ENCODE data around the gene CCDC194. TPM values are rescaled to one million over a fixed set of nuclear protein-coding genes. Genes with fewer than 3 reads are reported as not detected.

CCDC194 gene
- total and polyA plus RNA-seq, 2 donors from 2014 or later, result 0.57 TPM; not detected in 1

- TF ChIP-seq CTCF (IDR thresholded peaks at IDR 0.05; ENCODE audit: borderline replicate concordance, extremely low read depth, insufficient read depth), result no peak
These were observed 52.6 kb downstream of the CCDC194 start for GRCh38 chr19:17341386-17341785.

GRCh38 chr19:17340871-17341357, 53.1 kb downstream of the CCDC194 start:
- DNase-seq, result no peak
- intact Hi-C loops (cut with DNase I), result no loop called here
- Histone ChIP-seq H3K9me3 (ENCODE audit: control insufficient read depth in 2 of 3, insufficient read depth in 1 of 3, low read length in 3 of 3) (no peaks in the 10 kb centered on the region), H3K9ac (ENCODE audit: low read length in 3 of 3) (no peak overlapping the region), H3K27me3 (ENCODE audit: control insufficient read depth, insufficient read depth, low read length) (no peaks in the 10 kb centered on the region), H3K4me3 (ENCODE audit: low read length in 3 of 3) (no peak overlapping the region), H3K4me1 (ENCODE audit: control insufficient read depth in 2 of 3, insufficient read depth in 2 of 3, low read depth in 1 of 3, low read length in 3 of 3) (peaks cover 0 to 11% (median 0%) of the 10 kb centered on the region in 3 donors), H3K36me3 (ENCODE audit: control insufficient read depth in 2 of 3, insufficient read depth in 3 of 3, low read length in 3 of 3) (no peaks in the 10 kb centered on the region), H3K27ac (ENCODE audit: low read depth in 2 of 2, low read length in 2 of 2) (no peak overlapping the region)
- FAIRE-seq, result no peak
- no peak for TF ChIP-seq CTCF (IDR thresholded peaks at IDR 0.05; ENCODE audit: borderline replicate concordance, extremely low read depth, insufficient read depth)

More at GRCh38 chr19:17341386-17341785, 52.6 kb downstream of the CCDC194 start:
- intact Hi-C loops (cut with DNase I), result no loop called here
- Histone ChIP-seq H3K9me3 (ENCODE audit: control insufficient read depth in 2 of 3, insufficient read depth in 1 of 3, low read length in 3 of 3) (no peaks in the 10 kb centered on the region), H3K36me3 (ENCODE audit: control insufficient read depth in 2 of 3, insufficient read depth in 3 of 3, low read length in 3 of 3) (no peaks in the 10 kb centered on the region), H3K9ac (ENCODE audit: low read length in 3 of 3) (no peak overlapping the region), H3K27me3 (ENCODE audit: control insufficient read depth, insufficient read depth, low read length) (no peaks in the 10 kb centered on the region), H3K4me1 (ENCODE audit: control insufficient read depth in 2 of 3, insufficient read depth in 2 of 3, low read depth in 1 of 3, low read length in 3 of 3) (peaks cover 0 to 11% (median 0%) of the 10 kb centered on the region in 3 donors), H3K4me3 (ENCODE audit: low read length in 3 of 3) (no peak overlapping the region), H3K27ac (ENCODE audit: low read depth in 2 of 2, low read length in 2 of 2) (no peak overlapping the region)
- FAIRE-seq (no peak), DNase-seq (no peak)

Other genes with a start within 250 kb of the CCDC194 start
- 26.0 TPM for gene USE1, start 178.8 kb downstream of the CCDC194 start, total RNA-seq
- gene USE1, start 178.8 kb downstream of the CCDC194 start, polyA plus RNA-seq (ENCODE audit: insufficient read depth, low read depth, low replicate concordance), result 52.6 TPM
- gene OCEL1, start 168.0 kb downstream of the CCDC194 start, total RNA-seq, result 35.3 TPM
- gene OCEL1, start 168.0 kb downstream of the CCDC194 start, polyA plus RNA-seq (ENCODE audit: insufficient read depth, low read depth, low replicate concordance), result 80.1 TPM
- 46.8 TPM for gene NR2F6, start 148.3 kb downstream of the CCDC194 start, total RNA-seq
- 60.2 TPM for gene NR2F6, start 148.3 kb downstream of the CCDC194 start, polyA plus RNA-seq (ENCODE audit: insufficient read depth, low read depth, low replicate concordance)
- gene USHBP1, start 129.5 kb downstream of the CCDC194 start, total RNA-seq, result 8.9 TPM
- gene USHBP1, start 129.5 kb downstream of the CCDC194 start, polyA plus RNA-seq (ENCODE audit: insufficient read depth, low read depth, low replicate concordance), result 7.2 TPM
- gene BABAM1, start 126.8 kb downstream of the CCDC194 start, total RNA-seq, result 69.4 TPM
- gene BABAM1, start 126.8 kb downstream of the CCDC194 start, polyA plus RNA-seq (ENCODE audit: insufficient read depth, low read depth, low replicate concordance), result 105 TPM
- gene ANKLE1, start 112.3 kb downstream of the CCDC194 start, total RNA-seq, result 0.54 TPM
- not detected for gene ANKLE1, start 112.3 kb downstream of the CCDC194 start, polyA plus RNA-seq (ENCODE audit: insufficient read depth, low read depth, low replicate concordance)
- gene ABHD8, start 90.8 kb downstream of the CCDC194 start, total RNA-seq, result 9.6 TPM
- gene ABHD8, start 90.8 kb downstream of the CCDC194 start, polyA plus RNA-seq (ENCODE audit: insufficient read depth, low read depth, low replicate concordance), result 20.0 TPM
- gene MRPL34, start 88.3 kb downstream of the CCDC194 start, total RNA-seq, result 59.3 TPM
- gene MRPL34, start 88.3 kb downstream of the CCDC194 start, polyA plus RNA-seq (ENCODE audit: insufficient read depth, low read depth, low replicate concordance), result 369 TPM
- gene DDA1, start 84.6 kb downstream of the CCDC194 start, total RNA-seq, result 27.7 TPM
- 35.9 TPM for gene DDA1, start 84.6 kb downstream of the CCDC194 start, polyA plus RNA-seq (ENCODE audit: insufficient read depth, low read depth, low replicate concordance)
- 12.1 TPM for gene ANO8, start 59.3 kb downstream of the CCDC194 start, total RNA-seq
- gene ANO8, start 59.3 kb downstream of the CCDC194 start, polyA plus RNA-seq (ENCODE audit: insufficient read depth, low read depth, low replicate concordance), result 3.0 TPM
- gene GTPBP3, start 56.6 kb downstream of the CCDC194 start, total RNA-seq, result 20.4 TPM
- gene GTPBP3, start 56.6 kb downstream of the CCDC194 start, polyA plus RNA-seq (ENCODE audit: insufficient read depth, low read depth, low replicate concordance), result 11.0 TPM
- 195 TPM for gene PLVAP, start 16.9 kb downstream of the CCDC194 start, total RNA-seq
- gene PLVAP, start 16.9 kb downstream of the CCDC194 start, polyA plus RNA-seq (ENCODE audit: insufficient read depth, low read depth, low replicate concordance), result 148 TPM
- 89.6 TPM for gene BST2, start 11.4 kb upstream of the CCDC194 start, total RNA-seq
- gene BST2, start 11.4 kb upstream of the CCDC194 start, polyA plus RNA-seq (ENCODE audit: insufficient read depth, low read depth, low replicate concordance), result 250 TPM
- 57.6 TPM for gene MVB12A, start 25.9 kb upstream of the CCDC194 start, total RNA-seq
- gene MVB12A, start 25.9 kb upstream of the CCDC194 start, polyA plus RNA-seq (ENCODE audit: insufficient read depth, low read depth, low replicate concordance), result 88.3 TPM
- gene TMEM221, start 54.5 kb upstream of the CCDC194 start, total RNA-seq, result 0.13 TPM
- not detected for gene TMEM221, start 54.5 kb upstream of the CCDC194 start, polyA plus RNA-seq (ENCODE audit: insufficient read depth, low read depth, low replicate concordance)
- gene NXNL1, start 66.7 kb upstream of the CCDC194 start, total RNA-seq, result not detected
- not detected for gene NXNL1, start 66.7 kb upstream of the CCDC194 start, polyA plus RNA-seq (ENCODE audit: insufficient read depth, low read depth, low replicate concordance)
- 21.9 TPM for gene SLC27A1, start 76.3 kb upstream of the CCDC194 start, total RNA-seq
- gene SLC27A1, start 76.3 kb upstream of the CCDC194 start, polyA plus RNA-seq (ENCODE audit: insufficient read depth, low read depth, low replicate concordance), result 16.9 TPM
- 75.5 TPM for gene PGLS, start 117.5 kb upstream of the CCDC194 start, total RNA-seq
- 105 TPM for gene PGLS, start 117.5 kb upstream of the CCDC194 start, polyA plus RNA-seq (ENCODE audit: insufficient read depth, low read depth, low replicate concordance)
- 66.2 TPM for gene COLGALT1, start 161.5 kb upstream of the CCDC194 start, total RNA-seq
- 23.6 TPM for gene COLGALT1, start 161.5 kb upstream of the CCDC194 start, polyA plus RNA-seq (ENCODE audit: insufficient read depth, low read depth, low replicate concordance)